GM11168 (cell line): ENCODE results near the gene LIMS2.

Experiments
- in situ Hi-C: fragments of 300-500 bp; cut with MboI; formaldehyde crosslinking; loops from one replicate; pipeline ENCODE4 v1.12.0; 2022; ENCODE audit warnings: low sequenced_read_pairs; ENCODE audit not compliant: unreplicated experiment

Gene LIMS2

GRCh38 chr2:127701651-127702394, 26.5 kb upstream of the LIMS2 start:
- in situ Hi-C loops, result no loop called here

GRCh38 chr2:127701193-127701650, 25.9 kb upstream of the LIMS2 start, which contains the start of gene SFT2D3:
SFT2D3 (plus strand) TSS chr2:127701497; CDS start chr2:127701529, 32 bp downstream.
- in situ Hi-C loops, result no loop called here

DNA sequence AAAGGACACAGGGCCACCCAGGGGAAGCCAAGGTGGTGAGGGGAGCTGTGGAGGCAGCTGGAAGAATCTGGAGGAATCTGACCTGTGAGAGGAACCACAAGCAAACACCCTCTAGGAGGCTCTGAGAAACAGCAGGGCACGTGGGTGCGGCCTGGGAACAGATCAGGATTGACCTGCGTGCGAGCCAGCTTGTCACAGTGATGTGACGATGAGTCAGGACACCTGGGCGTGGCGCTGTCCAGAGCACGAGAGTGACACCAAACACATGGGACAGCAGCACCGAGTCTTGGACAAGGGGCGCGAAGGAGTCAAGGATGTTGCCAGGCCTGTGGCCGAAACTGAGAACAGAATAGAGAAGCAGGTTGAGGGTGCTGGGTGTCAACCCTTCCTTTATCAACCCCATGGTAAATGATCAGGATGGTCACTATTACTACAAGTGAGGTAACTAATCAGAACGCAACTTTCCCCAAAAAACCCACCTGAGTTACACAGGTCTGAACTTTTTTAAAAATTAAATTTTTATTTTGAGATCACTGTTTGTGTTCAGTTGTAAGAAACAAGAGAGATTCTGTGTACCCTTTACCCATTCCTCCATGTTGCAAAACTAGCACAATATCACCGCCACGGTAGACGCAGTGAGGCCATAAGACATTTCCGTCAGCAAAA, 25.3 kb upstream of the LIMS2 start:
- in situ Hi-C loops, result no loop called here

DNA sequence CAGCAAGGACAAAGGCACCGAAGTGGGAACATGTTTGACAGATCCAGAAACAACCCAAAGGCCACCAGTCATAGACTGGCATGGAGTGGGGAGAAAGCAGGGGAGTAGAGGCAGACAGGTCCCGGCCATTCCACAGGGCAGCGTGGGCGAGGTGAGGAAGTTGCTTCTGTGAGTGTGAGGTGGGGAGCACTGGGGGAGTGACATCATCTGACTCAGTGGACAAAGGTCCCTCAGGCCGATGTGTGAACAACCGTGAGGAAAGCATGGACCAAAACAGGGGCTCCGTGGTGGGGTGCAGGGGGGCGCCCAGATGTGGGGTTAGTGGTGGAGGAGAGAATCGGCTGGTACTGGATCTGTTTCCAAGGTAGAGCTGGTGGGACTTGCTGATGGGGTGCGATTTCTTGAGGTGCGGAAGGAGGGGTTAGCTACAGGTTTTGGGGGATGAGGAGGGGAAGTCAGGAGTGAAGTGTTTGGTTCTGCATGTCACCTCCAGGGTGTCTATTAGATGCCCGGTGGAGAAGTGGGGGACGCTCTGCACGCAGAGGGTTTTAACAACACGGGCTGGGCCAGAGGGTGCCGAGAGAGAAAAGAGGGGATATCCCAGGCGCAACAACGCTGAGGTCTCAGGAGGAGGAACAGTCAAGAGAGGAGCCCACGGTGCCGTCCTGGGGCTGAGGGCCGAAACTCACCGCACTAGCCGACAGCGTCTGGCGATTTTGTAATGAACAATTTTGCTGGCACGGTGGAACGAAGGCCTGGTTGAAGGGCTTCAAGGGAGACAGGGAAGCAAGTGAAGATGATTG, 23.4 kb upstream of the LIMS2 start:
- in situ Hi-C loops, result no loop called here

DNA sequence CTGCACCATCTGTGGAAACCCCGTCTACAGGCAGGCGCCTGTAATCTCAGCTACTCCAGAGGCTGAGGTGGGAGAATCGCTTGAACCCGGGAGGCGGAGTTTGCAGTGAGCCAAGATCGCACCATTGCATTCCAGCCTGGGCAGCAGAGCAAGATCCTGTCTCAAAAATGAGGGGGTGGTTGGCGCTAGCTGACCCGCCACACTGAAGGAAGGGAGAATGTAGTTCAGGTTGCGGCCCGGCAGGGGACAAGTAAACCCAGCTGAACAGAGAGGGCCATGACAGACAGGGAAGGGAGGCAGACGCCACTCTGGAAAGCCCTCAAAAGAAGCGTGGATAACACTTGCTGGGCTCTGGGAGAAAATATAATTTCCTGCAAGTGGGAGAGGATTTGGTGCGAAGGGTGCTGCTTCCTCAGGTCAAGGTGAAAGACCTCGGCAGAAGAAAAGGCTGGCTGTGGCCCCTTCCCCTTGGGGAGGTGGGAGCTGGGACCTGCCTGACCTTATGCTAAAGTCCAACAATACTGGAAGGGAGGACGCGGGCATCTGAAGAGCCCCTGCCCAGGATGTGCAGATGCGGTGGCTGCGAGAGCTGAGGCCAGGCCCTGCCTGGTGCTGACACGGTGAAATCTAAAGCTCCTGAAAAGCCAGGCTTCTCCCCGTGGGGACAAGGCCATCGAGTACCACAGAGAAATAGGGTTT, 22.3 kb upstream of the LIMS2 start:
- in situ Hi-C loops, result no loop called here

DNA sequence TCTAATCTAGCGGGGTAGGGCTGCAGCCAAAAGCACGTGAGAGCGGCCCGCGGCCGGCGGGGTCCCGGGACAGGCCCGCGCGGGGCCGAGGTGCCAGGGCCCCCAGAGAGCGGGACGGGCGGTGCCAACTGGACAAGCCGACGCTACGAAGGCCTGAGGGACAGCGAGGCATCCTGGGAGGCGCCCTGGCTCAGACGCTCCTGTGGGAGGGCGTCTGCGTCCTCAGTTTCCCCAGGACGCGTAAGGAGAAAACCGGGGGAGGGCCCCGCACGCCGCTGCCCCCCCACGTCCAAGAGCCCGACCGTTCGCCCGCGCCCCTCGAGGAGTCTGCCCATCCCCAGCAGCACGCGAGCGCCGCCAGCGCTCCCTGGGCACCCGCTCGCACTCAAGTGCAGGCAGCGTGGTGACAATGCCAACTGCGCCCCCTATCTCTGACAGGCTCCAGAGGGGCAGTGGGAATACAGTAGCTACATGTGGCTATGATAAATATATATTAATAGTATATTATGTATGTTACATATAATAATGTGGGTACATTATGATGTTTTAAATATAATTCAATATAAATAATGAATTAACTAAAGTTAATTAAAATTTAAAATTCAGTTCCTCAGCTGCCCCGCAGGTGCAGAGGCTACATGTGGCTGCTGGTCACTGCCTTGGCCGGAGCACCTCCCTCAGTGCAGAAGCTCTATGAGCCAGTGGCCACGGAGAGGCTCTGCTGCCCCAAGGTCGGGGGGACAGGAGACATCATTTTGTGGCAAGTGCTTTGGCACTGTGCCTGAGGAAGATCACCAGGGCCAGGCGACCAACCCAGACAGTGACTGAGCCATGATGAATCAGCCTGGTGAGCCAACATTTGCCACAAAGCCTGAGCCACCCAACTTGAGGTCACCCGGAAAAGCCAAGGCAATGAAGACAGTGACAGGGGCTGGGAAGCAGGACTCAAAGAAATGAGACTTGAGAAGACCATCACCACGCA, 20.5 kb upstream of the LIMS2 start:
- in situ Hi-C loops, result no loop called here

DNA sequence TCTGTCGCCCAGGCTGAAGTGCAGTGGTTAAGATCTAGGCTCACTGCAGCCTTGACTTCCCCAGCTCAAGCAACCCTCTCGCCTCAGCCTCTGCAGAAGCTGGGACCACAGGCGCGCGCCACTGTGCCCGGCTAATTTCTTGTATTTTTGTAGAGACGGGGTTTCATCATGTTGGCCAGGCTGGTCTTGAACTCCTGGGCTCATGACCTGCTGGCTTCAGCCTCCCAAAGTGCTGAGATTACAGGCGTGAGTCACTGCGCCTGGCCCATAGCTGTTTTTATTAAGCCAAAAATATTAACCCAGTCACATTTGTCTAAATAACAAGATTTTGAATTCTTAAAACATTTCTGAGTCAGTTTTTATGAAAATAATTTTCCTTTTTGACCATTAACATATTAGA, 19.7 kb upstream of the LIMS2 start:
- in situ Hi-C loops, result no loop called here

- in situ Hi-C loops, result no loop called here
Measured at GRCh38 chr2:127690696-127691095, 15.4 kb upstream of the LIMS2 start.

GRCh38 chr2:127688405-127688804, 13.1 kb upstream of the LIMS2 start:
- in situ Hi-C loops, result no loop called here

DNA sequence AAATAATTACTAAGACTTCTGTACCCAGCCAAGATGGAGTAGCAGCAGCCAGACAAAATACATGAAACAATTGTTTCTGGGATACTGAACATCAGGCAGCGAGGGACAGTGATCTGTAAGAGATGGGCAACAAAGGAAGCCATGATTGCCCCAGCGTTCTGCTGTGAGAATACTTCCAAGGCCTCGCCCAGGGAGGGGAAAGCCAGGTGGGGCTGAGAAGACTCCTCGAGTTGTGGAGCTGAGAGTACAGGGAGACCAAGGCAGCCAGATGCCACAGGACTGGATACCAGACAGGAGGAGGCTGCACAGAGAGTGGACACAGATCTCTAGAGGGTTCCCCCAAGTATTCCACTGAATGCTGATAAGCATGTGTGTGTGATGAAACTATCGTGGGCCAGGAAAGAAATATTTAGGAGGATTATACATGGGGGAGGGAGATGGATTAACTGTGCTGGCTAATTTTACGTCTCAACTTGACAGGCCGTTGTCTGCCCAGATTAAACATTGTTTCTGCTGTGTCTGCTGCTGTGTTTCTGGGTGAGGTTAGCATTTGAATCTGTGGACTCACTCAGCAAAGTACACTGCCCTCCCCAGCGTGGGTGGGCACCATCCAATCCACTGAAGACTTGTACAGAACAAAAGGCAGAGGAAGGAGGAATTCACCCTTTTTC, 10.2 kb upstream of the LIMS2 start:
- in situ Hi-C loops, result no loop called here

GRCh38 chr2:127683757-127684156, 8.4 kb upstream of the LIMS2 start:
- in situ Hi-C loops, result no loop called here

GRCh38 chr2:127683056-127683455, 7.7 kb upstream of the LIMS2 start:
- in situ Hi-C loops, result no loop called here

DNA sequence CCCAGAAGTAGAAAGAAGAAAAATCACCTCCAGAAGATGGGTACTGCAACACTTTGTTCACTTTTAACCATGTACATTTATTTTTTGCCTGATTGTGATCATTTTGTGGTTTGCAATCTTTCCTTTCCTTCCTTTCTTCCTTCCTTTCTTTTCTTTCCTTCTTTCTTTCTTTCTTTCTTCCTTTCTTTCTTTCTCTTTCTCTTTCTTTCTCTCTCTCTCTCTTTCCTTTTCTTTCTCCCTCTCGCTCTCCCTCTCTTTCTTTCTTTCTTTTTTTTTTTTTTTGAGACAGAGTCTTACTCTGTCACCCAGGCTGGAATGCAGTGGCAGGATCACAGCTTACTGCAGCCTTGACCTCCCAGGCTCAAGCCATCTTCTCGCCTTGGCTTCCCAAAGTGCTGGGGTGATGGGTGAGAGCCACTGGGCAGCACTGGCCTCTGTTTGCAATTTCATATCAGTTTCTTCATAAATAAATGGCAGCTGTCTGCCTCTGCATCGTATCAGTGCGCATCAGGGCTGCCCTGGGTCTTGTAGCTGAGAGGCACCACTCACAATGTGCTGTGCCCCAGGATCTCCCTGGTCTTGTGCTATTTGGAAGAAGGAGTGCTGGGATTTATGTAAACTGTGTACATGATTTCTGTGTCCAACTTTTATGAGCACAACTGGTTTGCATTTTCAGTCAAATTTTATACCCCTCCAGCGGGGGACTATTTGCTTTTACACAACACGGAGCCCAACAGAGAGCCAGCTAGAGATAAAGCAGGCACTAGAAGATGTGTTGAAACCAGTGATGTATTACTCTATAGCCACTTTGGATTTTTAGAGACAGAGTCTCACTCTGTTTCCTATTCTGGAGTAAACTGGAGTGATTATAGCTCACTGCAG, 6.9 kb upstream of the LIMS2 start:
- in situ Hi-C loops, result no loop called here

DNA sequence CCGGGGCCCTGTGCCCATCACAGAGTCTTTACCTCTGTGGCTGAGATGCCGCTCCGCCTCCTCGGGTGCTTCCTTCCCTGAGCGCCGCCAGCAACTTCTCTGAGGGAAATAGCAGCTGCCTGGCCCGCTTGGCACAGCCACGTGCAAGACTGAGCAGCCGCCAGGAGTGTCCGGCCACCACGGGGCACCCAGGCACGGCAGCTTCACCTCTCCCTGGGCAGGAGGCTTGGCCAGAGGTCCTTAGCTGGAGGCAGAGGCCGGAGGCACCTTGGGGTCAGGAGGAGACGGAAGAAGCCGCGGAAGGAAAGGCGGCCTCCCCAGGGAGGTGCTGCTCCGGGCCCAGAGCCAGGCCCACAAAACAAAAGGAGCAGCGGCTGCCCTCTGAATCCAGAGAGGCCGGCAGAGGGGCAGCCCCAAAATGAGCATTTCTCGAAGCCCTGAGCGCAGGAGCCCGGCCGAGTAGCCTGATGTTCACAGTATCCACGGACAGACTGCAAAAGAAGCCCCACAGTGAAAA, 6.0 kb upstream of the LIMS2 start:
- in situ Hi-C loops, result no loop called here

DNA sequence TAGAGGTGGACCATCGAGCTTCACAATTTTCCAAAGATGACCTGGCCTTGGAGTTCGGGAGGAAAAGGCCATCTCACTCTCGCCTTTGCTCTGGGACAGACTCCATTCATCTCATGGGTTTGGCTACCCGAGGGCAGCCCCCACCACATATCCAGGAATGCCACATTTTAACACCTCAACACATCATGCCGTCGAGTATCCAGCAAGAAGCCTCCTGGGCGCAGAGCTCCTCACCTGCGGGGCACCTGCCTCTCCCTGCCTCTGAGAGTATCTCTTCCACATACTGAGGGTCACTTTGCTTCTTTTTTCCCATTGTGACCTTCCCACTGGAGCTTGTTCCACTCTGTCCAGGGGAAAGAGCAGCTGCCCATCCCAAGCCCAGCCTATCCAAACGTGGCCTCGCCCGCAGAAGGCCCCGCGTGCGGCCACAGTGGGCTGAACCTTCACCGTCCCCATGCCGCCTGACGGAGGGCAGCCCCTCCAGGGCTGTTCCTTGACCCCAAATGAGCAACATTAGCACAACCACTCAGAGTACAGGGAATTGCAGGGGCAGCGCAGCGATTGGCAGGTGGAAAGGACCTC, 5.5 kb upstream of the LIMS2 start:
- in situ Hi-C loops, result no loop called here

- in situ Hi-C loops, result no loop called here
Measured at GRCh38 chr2:127679680-127680361, 4.5 kb upstream of the LIMS2 start.

DNA sequence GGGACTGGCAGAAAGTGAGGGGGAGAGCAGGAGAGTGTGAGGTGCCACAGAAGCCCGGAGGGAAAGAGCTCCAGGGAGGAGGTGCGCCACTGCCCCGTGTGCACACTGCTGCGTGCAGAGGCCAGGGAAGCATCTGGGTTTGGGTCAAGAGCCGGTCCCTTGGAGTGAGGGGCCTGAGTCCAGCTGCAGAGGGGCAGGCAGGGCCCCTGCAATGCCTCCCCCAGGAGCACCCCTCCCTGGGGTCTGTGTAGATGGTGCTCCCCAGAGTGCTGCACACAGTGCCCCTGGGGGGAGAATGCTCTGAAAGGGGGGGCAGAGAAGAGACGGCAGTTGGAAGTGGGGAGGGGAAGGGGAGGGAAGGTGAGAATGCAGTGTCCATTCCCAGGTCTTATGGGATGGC, 3.7 kb upstream of the LIMS2 start:
- in situ Hi-C loops, result no loop called here
